ENCODE results near the gene FAM98C.
"Not testable (repeated sequence)": the region's sequence is repeated elsewhere in the genome, so short reads cannot be mapped to it uniquely, and the experiment has no call there.

The FAM98C gene

DNA sequence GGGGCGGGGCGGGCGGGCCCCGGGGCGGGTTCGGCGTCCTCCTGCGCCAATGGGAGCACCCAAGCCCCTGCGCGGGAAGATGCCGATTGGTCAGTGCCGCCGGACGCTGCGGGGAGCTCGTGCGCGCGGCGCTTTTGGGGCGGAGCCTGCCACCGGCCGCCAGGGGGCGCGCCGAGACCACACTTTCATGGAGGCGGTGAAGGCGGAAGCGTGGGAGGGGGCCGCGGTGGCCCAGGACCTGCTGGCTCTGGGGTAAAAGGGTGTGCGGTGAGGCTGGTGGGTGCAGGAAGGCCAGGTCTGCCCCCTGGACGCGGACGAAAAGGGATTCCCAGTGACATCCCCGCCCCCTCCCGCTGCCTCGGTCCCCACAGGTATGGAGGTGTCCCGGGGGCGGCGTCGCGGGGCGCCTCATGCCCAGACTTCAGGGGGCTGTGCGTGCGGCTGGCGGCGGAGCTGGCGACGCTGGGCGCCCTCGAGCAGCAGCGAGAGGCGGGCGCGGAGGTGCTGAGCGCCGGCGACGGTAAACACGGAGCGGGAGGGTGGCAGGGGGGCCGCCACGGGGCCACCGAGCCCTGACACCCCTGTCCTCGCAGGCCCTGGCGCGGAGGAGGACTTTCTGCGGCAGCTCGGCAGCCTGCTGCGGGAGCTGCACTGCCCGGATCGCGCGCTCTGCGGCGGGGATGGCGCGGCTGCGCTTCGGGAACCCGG lies at the start of gene FAM98C:
FAM98C (plus strand) TSS at position 127 of the 708 bp plus-strand sequence; CDS start at position 188, 61 bp downstream.
- DNase-seq = peak; percentile 82 to 90

DNA sequence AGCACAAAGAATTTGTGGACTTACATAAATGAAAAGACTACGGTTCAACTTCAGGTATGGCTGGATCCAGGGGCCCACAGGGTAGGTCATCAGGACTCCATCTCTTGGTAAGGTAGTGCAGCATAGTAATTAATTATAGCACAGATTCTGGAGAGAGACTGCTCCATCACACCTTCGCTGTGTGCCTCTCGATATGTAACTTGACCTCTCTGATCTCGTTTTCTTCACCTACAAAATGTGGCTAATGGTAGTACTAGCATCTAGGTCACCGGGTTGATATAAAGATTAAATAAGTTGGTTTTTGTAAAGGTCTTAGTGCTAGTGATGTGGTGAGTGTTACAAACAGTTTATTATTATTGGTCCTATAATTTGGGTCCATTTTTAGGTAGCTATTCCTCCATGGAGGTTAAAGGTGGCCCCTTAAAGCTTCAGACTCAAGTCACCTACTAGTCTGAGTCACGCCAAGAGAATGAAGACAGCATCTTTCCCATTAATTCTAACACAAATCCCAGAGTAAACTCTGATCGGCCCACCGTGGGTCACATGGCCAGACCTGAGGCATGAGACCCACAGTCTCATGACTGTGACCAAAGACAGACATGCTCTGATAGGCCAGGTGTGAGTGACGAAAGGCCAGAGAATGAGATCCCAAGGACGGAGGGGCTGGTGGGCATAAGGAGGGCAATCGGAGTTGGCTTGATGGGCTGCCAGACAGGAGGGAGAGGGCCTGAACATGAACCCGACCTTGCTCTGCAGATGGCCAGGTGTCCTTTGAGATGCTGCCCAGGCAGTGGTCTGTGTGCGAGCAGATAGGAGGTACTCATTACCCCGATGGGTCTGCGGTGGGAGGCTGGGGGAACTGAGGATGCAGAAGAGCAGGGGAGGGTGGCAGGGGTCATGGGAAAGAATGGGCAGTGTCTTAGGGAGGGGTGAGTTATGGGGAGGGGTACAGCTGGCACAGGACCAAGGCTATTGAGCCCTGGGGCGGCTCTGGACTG lies 46.9 kb upstream of the FAM98C start:
- DNase-seq = no peak

GRCh38 chr19:38358071-38358470 lies 44.8 kb upstream of the FAM98C start:
- no peak for DNase-seq

- DNase-seq = no peak
Observed at GRCh38 chr19:38359242-38360021, 43.5 kb upstream of the FAM98C start.

DNA sequence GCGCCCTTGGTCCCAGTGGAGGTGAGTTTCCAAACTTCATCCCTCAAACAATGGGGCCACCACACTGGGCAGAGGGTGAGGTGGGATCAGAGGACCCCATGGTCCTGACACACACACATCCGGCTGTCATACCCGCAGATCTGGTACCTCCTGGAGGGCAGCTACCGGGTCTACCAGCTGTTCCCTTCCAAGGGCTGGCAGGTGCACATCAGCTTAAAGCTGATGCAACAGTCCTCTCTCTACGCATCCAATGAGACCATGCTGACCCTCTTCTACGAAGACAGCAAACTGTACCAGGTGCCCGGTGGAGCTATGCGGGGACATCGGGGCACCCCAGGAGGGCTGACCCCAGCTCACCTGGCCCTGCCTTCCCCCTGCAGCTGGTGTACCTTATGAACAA lies 42.5 kb upstream of the FAM98C start:
- no peak for DNase-seq

DNA sequence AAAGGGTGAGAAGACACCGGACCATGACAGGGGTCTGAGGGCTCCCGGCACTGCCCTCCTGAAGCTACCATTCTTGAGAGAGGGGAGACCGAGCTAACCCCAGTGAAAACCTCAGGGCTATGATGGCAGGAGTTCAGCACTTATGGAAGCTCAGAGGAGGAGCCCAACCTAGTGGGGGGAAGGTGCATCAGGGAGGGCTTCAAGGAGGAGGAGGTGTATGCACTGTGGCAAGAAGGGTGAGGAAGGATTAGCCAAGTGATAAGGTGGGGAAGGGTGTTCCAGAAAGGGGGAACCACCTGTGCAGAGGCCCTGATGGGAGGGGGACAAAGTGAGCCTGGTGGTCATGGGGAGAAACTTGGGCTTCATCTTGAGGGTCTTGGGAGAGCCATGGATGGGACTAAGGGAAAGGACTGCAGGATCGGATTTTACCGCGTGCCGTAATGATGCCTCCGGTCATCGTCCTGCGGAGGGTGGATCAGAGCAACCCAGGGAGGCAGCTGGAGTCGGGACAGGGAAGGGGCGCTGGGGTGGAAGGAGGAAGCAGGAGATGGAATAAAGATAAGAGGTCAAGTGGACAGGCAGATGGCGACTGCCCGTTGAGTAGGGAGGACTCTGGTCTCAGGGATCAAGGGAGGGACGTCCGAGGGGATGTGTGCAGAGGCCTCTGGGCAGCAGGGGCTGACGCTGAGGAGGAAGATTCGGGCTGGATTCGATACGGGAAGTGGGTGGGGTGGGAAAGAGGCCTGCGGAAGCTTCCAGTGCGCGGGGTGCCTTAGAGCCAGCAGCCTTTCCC lies 41.9 kb upstream of the FAM98C start:
- DNase-seq = peak in 1 of 2 experiments; percentile 33

DNA sequence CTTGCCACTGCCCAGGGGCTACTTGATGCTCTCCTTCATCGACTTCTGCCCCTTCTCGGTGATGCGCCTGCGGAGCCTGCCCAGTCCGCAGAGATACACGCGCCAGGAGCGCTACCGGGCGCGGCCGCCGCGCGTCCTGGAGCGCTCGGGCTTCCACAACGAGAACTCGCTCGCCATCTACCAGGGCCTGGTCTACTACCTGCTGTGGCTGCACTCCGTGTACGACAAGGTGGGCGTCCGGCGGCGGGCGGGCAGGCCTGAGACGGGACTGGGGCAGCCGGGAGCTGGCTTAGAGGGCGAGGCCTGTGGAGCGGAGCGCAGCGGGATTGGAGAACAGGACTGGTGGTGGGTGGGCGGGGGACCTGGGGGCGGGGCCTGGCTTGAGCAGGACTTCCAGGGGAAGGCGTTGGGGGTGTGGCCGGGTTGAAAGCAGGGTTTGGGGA lies 41.2 kb upstream of the FAM98C start:
- peak; percentile 52 to 83 for DNase-seq

GRCh38 chr19:38362076-38362945 lies 40.6 kb upstream of the FAM98C start:
- peak; percentile 63 to 85 for DNase-seq

GRCh38 chr19:38362946-38363688 lies 39.8 kb upstream of the FAM98C start:
- not testable (repeated sequence) for DNase-seq

- DNase-seq = no peak
Observed at GRCh38 chr19:38367041-38367440, 35.9 kb upstream of the FAM98C start.

- no peak for DNase-seq
Observed at GRCh38 chr19:38369584-38369983, 33.3 kb upstream of the FAM98C start.

DNA sequence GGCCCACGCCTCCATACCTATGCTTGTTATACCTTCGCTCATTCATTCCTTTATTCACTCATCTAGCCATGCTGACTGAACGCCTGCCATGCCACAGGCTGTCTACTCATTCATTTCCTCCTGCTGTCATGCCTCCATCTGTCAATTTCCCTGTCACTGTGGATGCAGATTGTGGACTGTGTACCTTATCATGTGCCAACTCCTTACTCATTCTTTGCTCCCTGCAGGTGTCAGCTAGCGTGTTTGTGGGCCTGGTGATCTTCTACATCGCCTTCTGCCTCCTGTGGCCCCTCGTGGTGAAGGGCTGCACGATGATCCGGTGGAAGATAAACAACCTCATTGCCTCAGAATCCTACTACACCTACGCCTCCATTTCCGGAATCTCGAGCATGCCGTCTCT lies 32.6 kb upstream of the FAM98C start:
- DNase-seq = no peak

- no peak for DNase-seq
Observed at GRCh38 chr19:38371081-38371480, 31.8 kb upstream of the FAM98C start.

DNA sequence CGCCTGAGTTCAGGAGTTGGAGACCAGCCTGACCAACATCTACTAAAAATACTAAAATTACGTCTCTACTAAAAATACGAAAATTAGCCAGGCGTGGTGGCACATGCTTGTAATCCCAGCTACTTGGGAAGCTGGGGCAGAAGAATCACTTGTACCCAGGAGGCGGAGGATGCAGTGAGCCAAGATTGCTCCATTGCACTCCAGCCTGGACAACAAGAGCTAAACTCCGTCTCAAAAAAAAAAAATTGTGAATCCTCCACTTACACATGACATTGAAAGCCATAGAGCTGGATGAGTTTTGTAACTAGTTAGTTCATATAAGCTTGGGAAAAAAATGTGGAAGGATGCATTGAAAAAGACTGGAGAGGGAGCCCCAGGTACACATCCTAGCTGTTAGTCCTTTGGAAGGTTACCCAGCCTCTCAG lies 29.0 kb upstream of the FAM98C start:
- no peak for DNase-seq

DNA sequence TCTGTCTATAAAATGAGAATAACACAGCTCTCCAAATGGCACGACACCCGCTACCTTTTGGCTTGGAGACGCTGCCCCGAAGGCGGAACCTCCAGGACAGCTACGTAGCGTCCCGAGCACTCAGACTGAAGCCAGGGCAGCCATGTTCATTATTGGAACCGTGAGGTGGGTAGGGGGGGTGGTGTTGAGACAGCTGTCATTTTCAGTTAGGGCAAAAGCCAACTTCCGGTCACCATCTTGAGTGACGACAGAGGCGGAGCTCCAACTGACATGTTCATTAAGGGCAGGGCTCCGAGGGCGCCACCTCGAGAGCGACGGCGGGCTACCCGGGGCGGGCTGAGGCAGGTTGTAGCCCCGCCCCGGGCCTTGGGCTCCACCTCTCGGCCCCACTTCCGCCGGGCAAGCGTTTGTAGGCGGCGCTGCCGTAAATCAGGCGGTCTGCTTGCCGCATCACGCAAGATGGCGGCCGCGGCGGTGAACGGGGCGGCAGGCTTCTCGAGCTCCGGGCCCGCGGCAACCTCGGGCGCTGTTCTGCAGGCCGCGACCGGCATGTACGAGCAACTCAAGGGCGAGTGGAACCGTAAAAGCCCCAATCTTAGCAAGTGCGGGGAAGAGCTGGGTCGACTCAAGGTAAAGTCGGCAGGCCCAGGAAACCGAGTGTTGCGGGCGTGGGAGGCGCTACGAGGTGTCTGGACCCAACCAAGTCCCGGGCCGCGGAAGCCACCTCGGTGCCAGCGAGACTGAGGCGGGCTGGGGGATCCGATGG lies 28.4 kb upstream of the FAM98C start, which contains the start of gene PSMD8:
PSMD8 (plus strand) TSS at position 240 of the 766 bp plus-strand sequence; CDS start at position 271, 31 bp downstream.
- DNase-seq = peak; percentile 81 to 97

DNA sequence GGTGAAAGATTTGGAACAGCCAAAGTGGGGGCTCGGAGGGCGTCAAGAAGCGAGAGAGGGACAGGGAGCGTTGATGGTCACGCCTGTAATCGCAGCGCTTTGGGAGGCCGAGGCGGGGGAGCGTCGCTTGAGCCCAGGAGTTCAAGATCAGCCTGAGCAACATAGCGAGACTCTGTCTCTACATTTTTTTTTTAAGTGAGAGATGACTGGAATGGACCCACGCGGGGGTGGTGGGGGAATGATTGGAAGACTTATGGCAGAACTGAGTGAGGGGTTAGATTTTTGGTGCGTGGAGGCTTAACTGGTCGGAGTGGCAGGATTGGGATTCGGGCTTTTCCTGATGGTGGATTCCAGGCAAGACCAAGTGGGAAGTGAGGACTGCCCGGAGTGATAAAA lies 27.8 kb upstream of the FAM98C start:
- DNase-seq = no peak

- no peak for DNase-seq
Observed at GRCh38 chr19:38375748-38376147, 27.1 kb upstream of the FAM98C start.

DNA sequence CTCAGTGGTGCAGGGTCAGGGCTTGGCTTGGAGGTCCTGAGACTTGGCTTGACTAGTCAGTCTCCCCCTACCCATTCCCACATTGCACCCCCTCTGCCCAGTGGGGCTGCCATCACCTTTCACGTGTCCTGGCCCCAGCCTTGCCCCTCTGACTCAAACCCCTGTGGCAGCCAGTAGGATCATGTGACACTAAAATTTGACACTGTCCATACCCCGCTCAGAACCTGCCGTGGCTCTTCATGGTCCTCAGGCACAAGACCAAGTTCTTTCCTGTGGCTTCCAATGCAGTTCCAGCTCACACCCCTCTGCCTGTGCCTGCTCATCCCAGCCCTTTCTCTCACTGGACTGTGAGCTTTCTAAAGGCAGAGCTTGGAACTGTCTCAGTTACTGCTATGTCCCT lies 26.3 kb upstream of the FAM98C start:
- DNase-seq = no peak

DNA sequence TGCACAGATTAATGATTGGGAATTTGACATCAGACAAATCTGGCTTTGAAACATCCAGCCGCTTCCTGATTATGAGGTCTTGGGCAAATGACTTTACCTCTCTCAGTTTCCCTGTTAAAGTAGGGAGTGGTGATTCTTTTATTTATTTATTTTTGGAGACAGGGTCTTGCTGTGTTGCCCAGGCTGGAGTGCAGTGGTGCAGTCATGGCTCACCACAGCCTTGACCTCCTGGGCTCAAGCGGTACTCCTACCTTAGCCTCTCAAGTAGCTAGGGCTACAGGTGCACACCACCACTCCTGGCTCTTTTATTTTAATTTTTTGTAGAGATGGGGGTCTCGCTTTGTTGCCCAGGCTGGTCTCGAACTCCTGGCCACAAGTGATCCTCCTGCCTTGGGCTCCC lies 25.8 kb upstream of the FAM98C start:
- DNase-seq = no peak

Measured in SW 1271 (cell line).